ENCODE measurements around the gene ARHGAP5.

DNA sequence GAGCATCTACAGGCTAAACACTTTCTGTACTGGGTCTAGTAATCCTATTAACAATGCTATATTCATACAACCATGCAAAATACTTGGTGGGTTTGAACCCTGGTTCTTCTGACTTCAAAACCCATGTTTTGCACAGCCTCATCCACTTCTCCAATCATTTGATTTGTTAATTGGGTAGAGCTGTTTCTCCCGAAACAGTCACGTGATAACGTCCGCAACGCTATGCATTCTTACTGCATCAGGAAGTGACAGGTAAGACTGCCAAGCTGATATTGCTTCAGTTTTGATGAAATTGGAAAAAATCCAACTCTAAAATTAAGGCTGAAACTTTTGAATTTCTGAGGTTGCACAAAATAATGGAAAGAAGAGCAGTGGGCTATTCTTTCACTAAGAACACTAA is 94.4 kb downstream of the ARHGAP5 start:
- TF ChIP-seq POLR2A (IDR thresholded peaks at IDR 0.05), result no peak
- TF ChIP-seq, protein P1, sequence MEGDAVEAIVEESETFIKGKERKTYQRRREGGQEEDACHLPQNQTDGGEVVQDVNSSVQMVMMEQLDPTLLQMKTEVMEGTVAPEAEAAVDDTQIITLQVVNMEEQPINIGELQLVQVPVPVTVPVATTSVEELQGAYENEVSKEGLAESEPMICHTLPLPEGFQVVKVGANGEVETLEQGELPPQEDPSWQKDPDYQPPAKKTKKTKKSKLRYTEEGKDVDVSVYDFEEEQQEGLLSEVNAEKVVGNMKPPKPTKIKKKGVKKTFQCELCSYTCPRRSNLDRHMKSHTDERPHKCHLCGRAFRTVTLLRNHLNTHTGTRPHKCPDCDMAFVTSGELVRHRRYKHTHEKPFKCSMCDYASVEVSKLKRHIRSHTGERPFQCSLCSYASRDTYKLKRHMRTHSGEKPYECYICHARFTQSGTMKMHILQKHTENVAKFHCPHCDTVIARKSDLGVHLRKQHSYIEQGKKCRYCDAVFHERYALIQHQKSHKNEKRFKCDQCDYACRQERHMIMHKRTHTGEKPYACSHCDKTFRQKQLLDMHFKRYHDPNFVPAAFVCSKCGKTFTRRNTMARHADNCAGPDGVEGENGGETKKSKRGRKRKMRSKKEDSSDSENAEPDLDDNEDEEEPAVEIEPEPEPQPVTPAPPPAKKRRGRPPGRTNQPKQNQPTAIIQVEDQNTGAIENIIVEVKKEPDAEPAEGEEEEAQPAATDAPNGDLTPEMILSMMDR (IDR thresholded peaks at IDR 0.05), result no peak

Measured in ovary (tissue), 3 donors.